GM19397 (cell line): ENCODE results near the gene FRMD4A.

Experiments
- ATAC-seq: cut with Tn5 transposase; IDR thresholded peaks from one replicate; pipeline ENCODE4 v1.9.1; 2021; ENCODE audit warnings: mild to moderate bottlenecking, moderate library complexity; ENCODE audit not compliant: unreplicated experiment

FRMD4A gene

DNA sequence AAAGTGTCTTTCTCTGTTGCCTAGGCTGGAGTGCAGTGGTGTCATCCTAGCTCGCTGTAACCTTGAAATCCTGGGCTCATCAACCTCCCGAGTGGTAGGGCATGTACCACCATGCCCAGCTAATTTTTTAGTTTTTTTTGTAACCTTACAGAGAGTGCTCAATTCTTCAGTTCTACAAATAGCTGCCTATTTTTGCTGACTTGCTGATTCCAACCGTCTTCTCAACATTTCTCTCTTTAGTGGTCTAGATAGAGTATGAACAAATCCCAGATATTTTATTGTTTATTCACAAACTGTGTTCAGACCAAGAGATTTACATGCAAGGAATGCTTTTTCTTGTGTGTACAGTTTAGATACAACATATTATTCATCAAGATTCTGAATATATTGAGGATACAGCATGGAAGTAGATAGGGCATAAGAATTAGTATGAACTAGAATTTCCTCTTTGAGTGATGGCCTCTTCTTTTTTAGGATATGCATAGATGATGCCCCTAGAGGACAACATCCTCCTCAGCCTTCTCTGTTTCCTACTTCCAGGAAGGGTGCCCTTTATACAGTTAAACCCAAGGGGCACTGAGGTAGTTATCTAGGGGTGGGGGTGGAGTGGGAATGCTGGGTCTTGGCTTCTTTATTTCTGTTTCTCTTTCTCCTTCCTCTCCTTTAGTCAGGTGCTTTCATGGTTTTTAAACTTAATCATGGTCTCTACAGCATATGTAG, 717.9 kb downstream of the FRMD4A start:
- no peak for ATAC-seq

- no peak for ATAC-seq
Measured at GRCh38 chr10:13608246-13608853, 722.4 kb downstream of the FRMD4A start.

DNA sequence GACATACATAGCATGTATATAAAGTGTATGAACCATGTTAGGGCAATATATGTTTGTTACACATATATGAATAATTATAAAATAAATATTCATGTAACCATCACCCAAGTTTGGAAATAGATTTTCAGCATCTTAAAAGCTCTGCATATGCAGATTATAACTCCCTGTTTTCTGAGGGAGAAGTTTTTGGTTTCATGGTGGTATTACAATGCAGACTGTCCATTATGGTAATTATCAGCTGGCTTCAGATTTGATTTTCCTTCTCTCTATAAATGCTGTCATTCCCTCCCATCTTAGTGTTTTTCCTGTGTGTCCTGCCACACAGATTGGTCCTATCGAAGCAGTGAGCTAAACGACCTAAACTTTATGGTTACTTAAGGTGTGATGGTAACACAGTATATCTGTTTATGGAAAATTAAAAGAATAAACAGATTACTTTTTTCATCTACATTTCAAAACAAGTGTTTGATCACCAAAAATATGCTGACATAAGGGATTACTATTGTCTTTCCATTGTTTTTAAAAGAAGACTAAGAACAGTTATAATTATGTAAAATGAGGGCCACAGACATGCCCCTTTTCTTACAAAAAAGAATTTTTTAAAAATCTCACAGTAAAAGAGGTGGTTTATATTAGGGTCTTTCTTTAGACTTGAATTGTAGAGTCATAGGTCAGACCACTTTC, 726.2 kb downstream of the FRMD4A start:
- no peak for ATAC-seq

DNA sequence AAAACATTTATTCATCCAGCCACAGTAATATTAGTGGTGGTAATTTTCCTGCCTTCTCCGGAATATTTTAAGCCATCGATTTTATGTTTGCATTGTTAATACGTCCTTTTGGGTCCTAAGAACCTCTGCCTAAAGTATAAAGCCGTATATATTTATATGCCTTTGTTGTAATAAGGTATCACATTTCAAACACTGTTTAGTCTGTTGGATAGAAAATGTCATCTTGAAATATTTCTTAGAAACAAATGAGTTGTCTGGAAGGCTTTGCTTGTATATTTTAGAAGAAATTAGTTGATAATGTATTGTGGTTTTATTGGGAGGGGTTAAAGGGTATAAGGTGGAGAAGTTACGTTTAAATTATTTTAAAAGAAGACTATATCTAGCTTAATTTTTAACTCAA, 732.8 kb downstream of the FRMD4A start:
- ATAC-seq: no peak

GRCh38 chr10:13594641-13595040, 736.1 kb downstream of the FRMD4A start:
- no peak for ATAC-seq
